IPS-15b (cell line): ENCODE results near the gene KDF1.
"Not testable (repeated sequence)": the region's sequence is repeated elsewhere in the genome, so short reads cannot be mapped to it uniquely, and the experiment has no call there.

Experiments
- H3K27me3 ChIP-seq: one replicate; pipeline ENCODE4 v1.6.1; 2013; ENCODE audit warnings: low read length; ENCODE audit not compliant: control insufficient read depth, insufficient read depth
- H3K36me3 ChIP-seq: one replicate; pipeline ENCODE4 v1.6.1; 2013; ENCODE audit warnings: low read length; ENCODE audit not compliant: control insufficient read depth, insufficient read depth
- H3K4me1 ChIP-seq: one replicate; pipeline ENCODE4 v1.6.1; 2013; ENCODE audit warnings: mild to moderate bottlenecking, low read length; ENCODE audit not compliant: control insufficient read depth, insufficient read depth
- H3K4me3 ChIP-seq: one replicate; pipeline ENCODE4 v1.5.1; 2013; ENCODE audit warnings: low read depth, low read length
- H3K9ac ChIP-seq: one replicate; pipeline ENCODE4 v1.6.1; 2013; ENCODE audit warnings: low read depth, mild to moderate bottlenecking, low read length
- H3K9me3 ChIP-seq: one replicate; pipeline ENCODE4 v1.6.1; 2013; ENCODE audit warnings: mild to moderate bottlenecking, low read length; ENCODE audit not compliant: control insufficient read depth, insufficient read depth

Gene KDF1

DNA sequence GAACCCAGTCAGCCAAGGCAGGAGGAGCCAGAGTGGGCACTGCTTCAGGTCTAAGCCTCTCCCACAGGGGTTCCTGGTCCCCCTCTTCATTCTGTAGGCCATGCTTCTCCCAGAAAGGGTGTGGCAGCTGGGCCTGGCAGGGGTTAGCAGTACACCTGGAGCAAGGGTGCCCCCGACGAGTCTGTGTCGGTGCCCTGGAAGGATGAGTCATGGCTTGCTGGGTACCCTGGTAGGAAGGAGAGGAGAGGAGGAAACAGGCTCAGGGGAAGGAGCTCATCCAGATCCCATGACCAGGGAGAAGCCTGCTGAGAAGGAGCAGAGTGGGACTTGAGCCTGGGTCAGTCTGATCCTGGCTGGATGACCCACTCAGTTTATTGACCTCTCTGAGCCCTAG, 10.3 kb downstream of the KDF1 start:
- no peaks in the 10 kb centered on the region for H3K4me1 ChIP-seq
- no peak overlapping the region for H3K4me3 ChIP-seq
- H3K9me3 ChIP-seq: no peaks in the 10 kb centered on the region
- peaks cover 32% of the 10 kb centered on the region for H3K36me3 ChIP-seq
- no peaks in the 10 kb centered on the region for H3K27me3 ChIP-seq
- no peak overlapping the region for H3K9ac ChIP-seq

DNA sequence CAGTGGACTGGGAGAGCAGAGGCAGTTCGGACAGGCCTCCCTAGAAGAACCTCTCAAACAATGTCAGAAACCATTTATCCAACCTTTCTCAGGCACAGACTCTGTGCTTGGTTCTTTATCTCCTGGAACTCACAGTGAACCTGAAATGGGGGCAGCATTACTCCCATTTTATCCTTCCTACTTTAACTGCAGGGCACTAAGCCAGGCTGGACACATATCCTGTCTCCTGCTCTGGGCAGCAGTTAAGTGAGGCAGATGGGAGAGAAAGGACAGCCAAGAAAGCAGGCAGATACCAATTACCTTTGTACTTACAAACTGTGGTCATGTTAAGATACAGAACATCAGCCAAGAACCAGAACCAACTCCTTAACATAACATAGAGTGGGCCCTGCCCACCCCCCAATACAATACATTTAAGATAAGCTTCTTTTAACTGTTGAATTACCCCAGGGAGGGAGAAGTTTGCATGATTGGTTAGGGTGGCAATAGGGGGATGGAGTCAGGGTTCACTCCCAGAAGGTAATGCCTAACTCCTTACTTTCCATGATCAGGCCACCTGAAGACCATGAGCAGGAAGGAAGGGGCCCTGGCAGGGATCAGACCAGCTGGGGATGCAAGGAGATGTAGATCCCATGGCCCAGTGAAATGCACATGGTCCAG, 10.9 kb downstream of the KDF1 start:
- H3K4me3 ChIP-seq: no peak overlapping the region
- no peak overlapping the region for H3K9ac ChIP-seq
- no peaks in the 10 kb centered on the region for H3K4me1 ChIP-seq
- H3K27me3 ChIP-seq: no peaks in the 10 kb centered on the region
- peaks cover 33% of the 10 kb centered on the region for H3K36me3 ChIP-seq
- no peaks in the 10 kb centered on the region for H3K9me3 ChIP-seq

DNA sequence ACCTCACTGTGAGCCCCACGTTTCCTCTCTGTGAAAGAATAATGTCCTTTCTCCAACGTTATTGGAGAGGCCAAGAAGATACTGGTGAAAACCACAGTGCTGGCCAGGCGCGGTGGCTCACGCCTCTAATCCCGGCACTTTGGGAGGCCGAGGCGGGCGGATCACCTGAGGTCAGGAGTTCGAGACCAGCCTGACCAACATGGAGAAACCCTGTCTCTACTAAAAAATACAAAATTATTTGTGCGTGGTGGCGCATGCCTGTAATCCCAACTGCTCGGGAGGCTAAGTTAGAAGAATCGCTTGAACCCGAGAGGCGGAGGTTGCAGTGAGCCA, 11.6 kb downstream of the KDF1 start:
- peaks cover 37% of the 10 kb centered on the region for H3K36me3 ChIP-seq
- not testable (repeated sequence) for H3K9me3 ChIP-seq, H3K4me3 ChIP-seq, H3K27me3 ChIP-seq, H3K9ac ChIP-seq, H3K4me1 ChIP-seq

DNA sequence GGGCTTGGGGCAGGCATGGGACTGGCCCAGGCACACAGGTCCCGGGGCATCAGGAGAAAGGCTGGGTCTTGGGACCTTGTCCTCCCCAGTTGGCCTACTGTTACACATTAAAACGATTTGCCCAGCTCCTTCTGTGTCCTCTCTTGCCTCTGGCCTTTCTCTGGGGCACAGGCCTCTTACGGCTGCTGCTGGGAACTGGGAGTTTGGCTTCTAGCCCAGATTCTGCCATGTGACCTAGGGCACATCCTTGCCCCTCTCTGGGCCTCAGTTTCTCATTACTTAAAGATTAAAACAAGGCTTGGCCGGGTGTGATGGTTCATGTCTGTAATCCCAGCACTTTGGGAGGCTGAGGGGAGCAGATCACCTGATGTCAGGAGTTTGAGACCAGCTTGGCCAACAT, 14.0 kb downstream of the KDF1 start:
- Histone ChIP-seq H3K27me3 (no peaks in the 10 kb centered on the region), H3K36me3 (peaks cover 49% of the 10 kb centered on the region), H3K4me1 (no peaks in the 10 kb centered on the region), H3K4me3 (no peak overlapping the region), H3K9ac (no peak overlapping the region), H3K9me3 (no peaks in the 10 kb centered on the region)

DNA sequence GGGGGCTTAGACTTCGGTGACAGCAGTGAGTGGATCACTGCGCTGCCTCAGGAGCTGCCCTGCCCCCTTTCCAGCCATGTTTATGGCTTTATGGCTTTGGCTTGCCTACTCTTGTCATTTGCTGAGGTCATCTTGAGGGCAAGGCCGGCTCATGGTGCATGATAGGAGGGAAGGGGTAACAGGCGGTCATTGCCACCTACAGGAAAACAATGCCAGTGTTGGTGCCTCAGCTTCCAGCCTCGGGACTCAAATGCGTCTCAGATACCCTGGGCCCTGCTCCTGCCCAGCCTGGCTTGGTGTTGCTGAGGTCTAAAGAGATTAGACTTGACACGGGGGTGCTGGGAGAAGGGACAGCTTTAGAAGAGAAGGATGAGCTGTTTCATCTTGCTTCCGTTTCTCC, 14.5 kb downstream of the KDF1 start:
- peaks cover 51% of the 10 kb centered on the region for H3K36me3 ChIP-seq
- no peaks in the 10 kb centered on the region for H3K27me3 ChIP-seq
- H3K4me3 ChIP-seq: no peak overlapping the region
- H3K9ac ChIP-seq: no peak overlapping the region
- no peaks in the 10 kb centered on the region for H3K4me1 ChIP-seq
- no peaks in the 10 kb centered on the region for H3K9me3 ChIP-seq

DNA sequence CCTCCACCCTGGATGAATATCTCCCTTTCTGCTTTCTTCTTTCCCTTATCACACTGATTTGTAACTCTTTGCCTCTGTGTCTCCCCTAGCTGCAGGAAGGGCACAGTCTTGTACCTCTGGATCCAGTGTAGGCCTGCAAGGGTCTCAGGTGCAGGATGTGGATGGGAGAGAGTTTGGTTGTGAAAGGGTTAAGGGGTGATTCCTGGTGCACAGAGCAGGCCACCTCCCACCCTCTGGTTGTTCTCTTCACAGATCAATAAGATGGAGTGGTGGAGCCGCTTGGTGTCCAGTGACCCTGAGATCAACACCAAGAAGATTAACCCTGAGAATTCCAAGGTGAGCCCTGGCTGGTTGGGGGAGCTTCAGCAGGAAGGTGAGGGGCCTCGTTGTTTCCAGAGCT, 15.1 kb downstream of the KDF1 start:
- H3K27me3 ChIP-seq: no peaks in the 10 kb centered on the region
- no peak overlapping the region for H3K4me3 ChIP-seq
- H3K9me3 ChIP-seq: no peaks in the 10 kb centered on the region
- H3K9ac ChIP-seq: no peak overlapping the region
- no peaks in the 10 kb centered on the region for H3K4me1 ChIP-seq
- H3K36me3 ChIP-seq: peaks cover 49% of the 10 kb centered on the region

DNA sequence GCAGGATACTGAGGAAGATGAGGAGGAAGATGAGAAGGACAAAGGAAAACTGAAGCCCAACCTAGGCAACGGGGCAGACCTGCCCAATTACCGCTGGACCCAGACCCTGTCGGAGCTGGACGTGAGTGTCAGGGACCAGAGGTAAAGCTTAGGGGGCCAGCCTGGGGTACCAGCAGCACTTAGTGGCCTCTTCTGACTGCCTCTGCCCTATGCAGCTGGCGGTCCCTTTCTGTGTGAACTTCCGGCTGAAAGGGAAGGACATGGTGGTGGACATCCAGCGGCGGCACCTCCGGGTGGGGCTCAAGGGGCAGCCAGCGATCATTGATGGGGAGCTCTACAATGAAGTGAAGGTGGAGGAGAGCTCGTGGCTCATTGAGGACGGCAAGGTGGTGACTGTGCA, 17.6 kb downstream of the KDF1 start:
- Histone ChIP-seq H3K36me3 (peaks cover 47% of the 10 kb centered on the region), H3K4me1 (no peaks in the 10 kb centered on the region), H3K9me3 (no peaks in the 10 kb centered on the region), H3K27me3 (no peaks in the 10 kb centered on the region), H3K9ac (no peak overlapping the region), H3K4me3 (no peak overlapping the region)

DNA sequence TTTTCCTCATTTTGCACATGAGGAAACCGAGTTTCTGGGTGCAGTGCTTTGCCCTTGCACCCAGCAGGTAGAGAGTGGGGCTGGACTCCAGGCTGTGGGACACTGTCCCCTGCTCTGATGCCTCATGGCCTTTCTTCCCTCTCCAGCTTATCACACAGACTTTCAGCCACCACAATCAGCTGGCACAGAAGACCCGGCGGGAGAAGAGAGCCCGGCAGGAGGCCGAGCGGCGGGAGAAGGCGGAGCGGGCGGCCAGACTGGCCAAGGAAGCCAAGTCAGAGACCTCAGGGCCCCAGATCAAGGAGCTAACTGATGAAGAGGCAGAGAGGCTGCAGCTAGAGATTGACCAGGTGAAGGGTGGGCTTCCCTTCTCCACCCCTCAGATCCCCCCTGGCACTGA, 19.0 kb downstream of the KDF1 start:
- peaks cover 43% of the 10 kb centered on the region for H3K36me3 ChIP-seq

DNA sequence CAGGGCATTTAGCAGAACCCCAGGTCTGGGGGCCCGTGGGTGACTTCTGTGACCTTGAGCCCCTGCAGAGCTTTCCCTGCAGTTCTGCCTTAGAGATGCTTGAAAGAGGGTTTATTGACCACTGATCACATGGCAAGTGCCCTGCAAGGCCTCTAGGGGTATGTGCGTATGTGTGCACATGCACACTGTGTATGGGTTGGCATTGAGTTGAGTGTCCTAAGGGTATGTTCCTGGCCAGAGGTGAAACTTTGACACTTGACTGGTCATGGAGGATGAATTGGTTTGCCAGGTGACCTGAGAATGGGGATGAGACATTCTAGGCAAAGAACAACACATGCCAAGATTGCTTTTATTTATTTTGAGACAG, 21.6 kb downstream of the KDF1 start:
- Histone ChIP-seq H3K9ac (no peak overlapping the region), H3K27me3 (no peaks in the 10 kb centered on the region), H3K4me3 (no peak overlapping the region), H3K4me1 (no peaks in the 10 kb centered on the region), H3K9me3 (no peaks in the 10 kb centered on the region), H3K36me3 (peaks cover 33% of the 10 kb centered on the region)

More for the DNA sequence above, 19.0 kb downstream of the KDF1 start:
- Histone ChIP-seq H3K9ac (no peak overlapping the region), H3K9me3 (no peaks in the 10 kb centered on the region), H3K4me3 (no peak overlapping the region), H3K27me3 (no peaks in the 10 kb centered on the region), H3K4me1 (no peaks in the 10 kb centered on the region)

DNA sequence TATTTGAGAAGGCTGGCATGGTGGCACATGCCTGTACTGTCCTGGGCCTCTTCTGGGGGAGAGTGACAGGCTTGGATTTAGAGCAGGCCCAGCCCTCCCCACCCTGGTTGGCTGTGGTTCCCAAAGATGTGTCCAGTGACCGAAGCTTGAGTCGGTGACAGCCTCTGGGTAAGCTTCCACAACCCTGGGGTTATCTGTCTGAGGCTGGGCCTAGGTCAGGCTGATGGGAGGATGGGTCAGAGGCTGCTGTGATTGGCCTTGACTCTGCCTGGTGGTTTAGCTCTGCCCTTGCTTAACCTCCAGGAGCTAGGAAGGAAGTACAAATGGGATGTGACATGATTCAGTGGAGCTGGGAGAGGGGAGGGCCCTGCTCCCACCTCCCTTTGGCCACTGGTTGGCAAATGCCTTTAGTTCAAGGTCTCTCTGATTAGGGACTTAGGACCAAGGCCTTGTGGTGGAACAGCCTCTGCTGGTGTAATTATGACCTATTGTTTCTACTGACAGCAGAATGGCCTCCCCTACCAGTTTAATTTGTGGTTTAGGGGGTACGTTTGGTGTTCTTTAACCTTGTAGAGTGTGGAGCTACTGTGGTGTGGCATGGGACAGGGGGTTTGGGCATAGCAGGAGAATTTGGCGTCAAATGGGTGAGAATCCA, 22.1 kb downstream of the KDF1 start:
- Histone ChIP-seq H3K4me1 (no peaks in the 10 kb centered on the region), H3K4me3 (no peak overlapping the region), H3K27me3 (no peaks in the 10 kb centered on the region), H3K9ac (peak overlapping the region; percentile 24), H3K9me3 (no peaks in the 10 kb centered on the region), H3K36me3 (peaks cover 32% of the 10 kb centered on the region)

DNA sequence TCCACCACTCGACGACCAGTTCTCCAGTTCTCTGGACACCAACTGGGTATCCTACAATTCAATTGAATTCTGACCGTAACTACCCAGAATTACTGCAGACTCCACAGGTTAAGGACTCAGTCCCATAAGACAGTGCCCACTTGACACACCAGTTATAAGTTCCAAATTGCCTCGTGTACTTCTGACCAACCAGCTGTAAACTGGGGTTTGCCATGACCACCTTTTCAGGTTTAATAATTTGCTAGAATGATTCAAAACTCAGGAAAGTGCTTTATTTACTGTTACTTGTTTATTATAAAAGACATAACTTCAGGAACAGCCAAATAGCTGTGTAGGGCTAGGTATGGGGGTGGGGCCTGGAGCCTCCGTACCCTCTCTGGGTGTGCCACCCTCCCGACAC, 23.4 kb downstream of the KDF1 start:
- H3K36me3 ChIP-seq: peaks cover 20% of the 10 kb centered on the region

DNA sequence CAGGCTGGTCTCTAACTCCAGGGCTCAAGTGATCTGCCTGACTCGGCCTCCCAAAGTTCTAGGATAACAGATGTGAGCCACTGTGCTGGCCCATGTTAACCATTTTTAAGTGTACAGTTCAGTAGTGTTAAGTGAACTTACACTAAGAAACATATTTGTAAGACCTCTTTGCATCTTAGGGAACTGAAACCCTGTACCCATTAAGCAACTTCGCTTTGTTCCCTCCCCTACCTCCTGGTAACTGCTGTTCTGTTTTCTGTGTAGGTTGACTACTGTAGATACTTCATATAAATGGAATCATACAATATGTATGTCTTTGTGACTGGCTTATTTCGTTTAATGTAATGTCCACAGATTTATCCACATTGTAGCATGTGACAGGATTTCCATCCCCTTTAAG, 27.7 kb downstream of the KDF1 start:
- Histone ChIP-seq H3K9me3 (no peaks in the 10 kb centered on the region), H3K4me3 (no peak overlapping the region), H3K9ac (no peak overlapping the region), H3K27me3 (no peaks in the 10 kb centered on the region), H3K4me1 (no peaks in the 10 kb centered on the region), H3K36me3 (peaks cover 16% of the 10 kb centered on the region)

More for the DNA sequence above, 23.4 kb downstream of the KDF1 start:
- H3K9me3 ChIP-seq: no peaks in the 10 kb centered on the region
- no peaks in the 10 kb centered on the region for H3K4me1 ChIP-seq
- no peak overlapping the region for H3K4me3 ChIP-seq
- no peak overlapping the region for H3K9ac ChIP-seq
- H3K27me3 ChIP-seq: no peaks in the 10 kb centered on the region
